ENCODE results near the gene TPRG1L.

GRCh38 chr1:3669421-3669821 lies 44.6 kb downstream of the TPRG1L start:
- TF ChIP-seq, protein P1, sequence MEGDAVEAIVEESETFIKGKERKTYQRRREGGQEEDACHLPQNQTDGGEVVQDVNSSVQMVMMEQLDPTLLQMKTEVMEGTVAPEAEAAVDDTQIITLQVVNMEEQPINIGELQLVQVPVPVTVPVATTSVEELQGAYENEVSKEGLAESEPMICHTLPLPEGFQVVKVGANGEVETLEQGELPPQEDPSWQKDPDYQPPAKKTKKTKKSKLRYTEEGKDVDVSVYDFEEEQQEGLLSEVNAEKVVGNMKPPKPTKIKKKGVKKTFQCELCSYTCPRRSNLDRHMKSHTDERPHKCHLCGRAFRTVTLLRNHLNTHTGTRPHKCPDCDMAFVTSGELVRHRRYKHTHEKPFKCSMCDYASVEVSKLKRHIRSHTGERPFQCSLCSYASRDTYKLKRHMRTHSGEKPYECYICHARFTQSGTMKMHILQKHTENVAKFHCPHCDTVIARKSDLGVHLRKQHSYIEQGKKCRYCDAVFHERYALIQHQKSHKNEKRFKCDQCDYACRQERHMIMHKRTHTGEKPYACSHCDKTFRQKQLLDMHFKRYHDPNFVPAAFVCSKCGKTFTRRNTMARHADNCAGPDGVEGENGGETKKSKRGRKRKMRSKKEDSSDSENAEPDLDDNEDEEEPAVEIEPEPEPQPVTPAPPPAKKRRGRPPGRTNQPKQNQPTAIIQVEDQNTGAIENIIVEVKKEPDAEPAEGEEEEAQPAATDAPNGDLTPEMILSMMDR (IDR thresholded peaks at IDR 0.05; ENCODE audit: low read length): no peak
- no peak for TF ChIP-seq EZH2 (IDR thresholded peaks at IDR 0.05; ENCODE audit: borderline replicate concordance, low read length)

All from OCI-LY1 (cell line).